ENCODE measurements around the gene RNF130. TPM values are rescaled to one million over a fixed set of nuclear protein-coding genes. Genes with fewer than 3 reads are reported as not detected.

Gene RNF130
- total and polyA plus RNA-seq, 3 donors from 2014 or later: 44.3 to 65.0 (median 56.5) TPM

DNA sequence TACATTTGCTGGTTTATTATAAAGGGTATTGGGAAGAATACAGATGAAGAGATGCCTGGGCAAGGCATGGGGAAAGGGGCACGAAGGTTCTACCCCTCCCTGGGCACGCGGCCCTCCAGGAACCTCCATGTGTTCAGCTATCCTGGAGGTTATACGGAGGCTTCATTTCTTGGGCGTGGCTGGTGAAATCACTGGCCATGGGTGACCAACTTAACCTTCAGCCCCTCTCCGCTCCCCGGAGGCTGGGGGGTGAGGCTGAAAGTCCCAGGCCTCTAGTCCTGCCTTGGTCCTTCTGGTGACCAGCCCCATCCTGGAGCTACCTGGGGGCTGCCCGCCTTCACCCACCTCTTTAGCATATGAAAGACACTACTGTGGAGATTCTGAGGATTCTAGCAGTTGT, 17.0 kb upstream of the RNF130 start:
- H3K9me3 ChIP-seq: no peaks in the 10 kb centered on the region
- no peaks in the 10 kb centered on the region for H3K27me3 ChIP-seq
- H3K4me3 ChIP-seq: no peak overlapping the region
- no peak for DNase-seq
- peaks cover 3% of the 10 kb centered on the region for H3K4me1 ChIP-seq
- no peak overlapping the region for H3K27ac ChIP-seq
- WGBS, 2 donors: 90 to 94% methylated on average over 8 of the region's 8 CpGs
- TF ChIP-seq POLR2A (IDR thresholded peaks at IDR 0.05): no peak
- intact Hi-C loops (cut with DNase I; ENCODE audit: low total_unique reads): loop anchor here (10.0 kb wide), 1 partner anchor 174 kb away; no protein-coding TSS in a partner anchor
- H3K36me3 ChIP-seq (ENCODE audit: low read depth, missing control alignments): no peaks in the 10 kb centered on the region

DNA sequence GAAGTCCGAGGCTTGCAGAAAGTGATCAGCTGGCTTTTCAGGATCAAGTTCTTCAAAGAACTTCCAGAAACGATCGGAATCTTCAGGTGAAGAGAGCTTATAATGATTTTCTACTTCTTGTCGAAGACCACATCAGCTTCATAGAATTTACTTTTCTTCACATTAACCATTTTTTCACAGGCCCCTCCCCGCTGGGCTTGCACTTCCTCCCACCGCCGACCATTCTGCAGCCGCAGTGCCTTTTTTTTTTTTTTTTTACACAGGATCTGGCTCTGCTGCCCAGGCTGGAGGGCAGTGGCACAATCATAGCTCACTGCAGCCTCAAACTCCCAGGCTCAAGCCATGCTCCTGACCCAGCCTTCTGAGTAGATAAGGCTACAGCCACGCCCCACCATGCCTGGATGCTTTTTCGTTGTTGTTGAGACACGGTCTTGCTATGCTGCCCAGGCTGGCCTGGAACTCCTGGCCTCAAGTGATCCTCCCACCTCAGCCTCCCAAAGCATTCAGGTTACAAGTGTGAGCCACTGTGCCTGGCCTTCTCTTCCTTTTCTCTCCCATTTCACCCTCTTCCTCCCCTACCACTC, 15.3 kb upstream of the RNF130 start:
- H3K9me3 ChIP-seq: no peaks in the 10 kb centered on the region
- H3K4me3 ChIP-seq: no peak overlapping the region
- peaks cover 3% of the 10 kb centered on the region for H3K4me1 ChIP-seq
- TF ChIP-seq POLR2A (IDR thresholded peaks at IDR 0.05): no peak
- TF ChIP-seq, protein P1, sequence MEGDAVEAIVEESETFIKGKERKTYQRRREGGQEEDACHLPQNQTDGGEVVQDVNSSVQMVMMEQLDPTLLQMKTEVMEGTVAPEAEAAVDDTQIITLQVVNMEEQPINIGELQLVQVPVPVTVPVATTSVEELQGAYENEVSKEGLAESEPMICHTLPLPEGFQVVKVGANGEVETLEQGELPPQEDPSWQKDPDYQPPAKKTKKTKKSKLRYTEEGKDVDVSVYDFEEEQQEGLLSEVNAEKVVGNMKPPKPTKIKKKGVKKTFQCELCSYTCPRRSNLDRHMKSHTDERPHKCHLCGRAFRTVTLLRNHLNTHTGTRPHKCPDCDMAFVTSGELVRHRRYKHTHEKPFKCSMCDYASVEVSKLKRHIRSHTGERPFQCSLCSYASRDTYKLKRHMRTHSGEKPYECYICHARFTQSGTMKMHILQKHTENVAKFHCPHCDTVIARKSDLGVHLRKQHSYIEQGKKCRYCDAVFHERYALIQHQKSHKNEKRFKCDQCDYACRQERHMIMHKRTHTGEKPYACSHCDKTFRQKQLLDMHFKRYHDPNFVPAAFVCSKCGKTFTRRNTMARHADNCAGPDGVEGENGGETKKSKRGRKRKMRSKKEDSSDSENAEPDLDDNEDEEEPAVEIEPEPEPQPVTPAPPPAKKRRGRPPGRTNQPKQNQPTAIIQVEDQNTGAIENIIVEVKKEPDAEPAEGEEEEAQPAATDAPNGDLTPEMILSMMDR (IDR thresholded peaks at IDR 0.05): no peak
- no peak overlapping the region for H3K27ac ChIP-seq
- H3K36me3 ChIP-seq (ENCODE audit: low read depth, missing control alignments): no peaks in the 10 kb centered on the region
- no peak for DNase-seq
- no peaks in the 10 kb centered on the region for H3K27me3 ChIP-seq
- WGBS, 2 donors: 88 to 93% methylated on average over 11 of the region's 11 CpGs
- intact Hi-C loops (cut with DNase I; ENCODE audit: low total_unique reads): loop anchor here (10.0 kb wide), 1 partner anchor 172 kb away; no protein-coding TSS in a partner anchor

DNA sequence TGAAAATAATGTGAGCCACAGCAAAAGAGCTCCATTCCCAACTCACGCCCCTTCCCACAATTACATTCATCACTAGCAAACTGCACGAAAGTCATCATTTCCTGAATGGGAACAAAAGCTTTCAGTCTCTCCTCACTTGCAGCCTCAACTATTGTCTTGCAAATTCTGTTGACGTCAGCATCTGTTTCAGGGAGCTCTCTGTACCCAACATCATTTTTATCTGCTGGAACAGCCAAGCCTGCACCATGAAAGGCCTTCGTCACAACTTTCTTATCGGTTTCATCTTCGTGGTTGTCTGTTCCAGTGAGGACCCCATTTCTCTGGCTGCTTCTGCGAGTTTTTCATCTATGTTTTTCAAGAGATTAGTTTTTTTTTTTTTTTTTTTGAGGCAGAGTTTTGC, 14.3 kb upstream of the RNF130 start:
- Histone ChIP-seq H3K4me3 (no peak overlapping the region), H3K27ac (no peak overlapping the region), H3K36me3 (ENCODE audit: low read depth, missing control alignments) (no peaks in the 10 kb centered on the region), H3K27me3 (no peaks in the 10 kb centered on the region), H3K9me3 (no peaks in the 10 kb centered on the region), H3K4me1 (peaks cover under 1% of the 10 kb centered on the region)
- TF ChIP-seq, protein P1 (IDR thresholded peaks at IDR 0.05): no peak
- no peak for TF ChIP-seq POLR2A (IDR thresholded peaks at IDR 0.05)
- 56 to 63% methylated on average over 7 of the region's 7 CpGs for WGBS, 2 donors
- no peak for DNase-seq
- intact Hi-C loops (cut with DNase I; ENCODE audit: low total_unique reads): loop anchor here (10.0 kb wide), 1 partner anchor 171 kb away; no protein-coding TSS in a partner anchor

DNA sequence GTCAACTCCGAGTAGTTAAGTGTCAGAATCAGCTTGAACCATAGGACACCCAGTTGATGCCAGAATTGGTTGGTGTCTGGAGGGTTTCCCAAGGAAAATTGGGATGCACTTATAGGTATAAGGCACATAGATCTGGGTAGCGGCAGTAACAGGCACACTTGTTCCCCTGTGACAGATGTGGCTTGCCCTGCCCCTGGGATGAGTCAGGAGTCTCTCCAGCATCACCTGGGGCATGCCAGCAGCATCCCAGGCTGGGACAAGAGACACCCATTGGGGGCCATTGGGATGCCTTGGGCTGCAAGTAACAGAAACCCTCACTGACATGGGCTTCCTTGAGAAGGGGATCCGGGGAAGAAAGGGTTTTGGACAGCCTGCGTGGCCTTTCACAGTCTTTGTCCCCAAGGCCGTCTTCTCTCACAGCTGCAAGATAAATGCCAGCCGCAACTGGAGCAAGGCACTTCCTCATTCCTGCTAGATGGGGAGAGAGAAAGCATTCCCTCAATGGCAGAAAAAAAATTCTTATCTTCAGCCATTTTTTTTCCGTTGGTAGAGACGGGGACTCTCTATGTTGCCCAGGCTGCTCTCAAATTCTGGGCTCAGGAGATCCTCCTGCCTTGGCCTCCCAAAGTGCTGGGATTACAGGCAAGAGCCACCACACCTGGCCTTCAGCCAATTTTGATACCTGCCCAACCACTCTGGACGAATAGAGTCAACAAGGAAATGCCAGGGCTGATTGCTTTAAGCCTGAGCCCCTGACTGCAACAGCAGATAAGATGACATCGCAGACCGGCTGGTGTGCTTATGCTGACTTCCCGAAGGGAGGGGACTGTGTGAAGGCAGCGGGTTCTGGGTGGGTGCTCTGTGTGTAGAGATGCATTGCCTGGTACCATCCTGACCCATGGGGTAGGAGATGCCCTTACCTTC, 13.3 kb upstream of the RNF130 start:
- WGBS, 2 donors: 41 to 59% methylated on average over 13 of the region's 13 CpGs
- H3K36me3 ChIP-seq (ENCODE audit: low read depth, missing control alignments): no peaks in the 10 kb centered on the region
- H3K4me1 ChIP-seq: no peaks in the 10 kb centered on the region
- H3K27ac ChIP-seq: no peak overlapping the region
- no peak overlapping the region for H3K4me3 ChIP-seq
- TF ChIP-seq, protein P1 (IDR thresholded peaks at IDR 0.05): no peak
- TF ChIP-seq POLR2A (IDR thresholded peaks at IDR 0.05): no peak
- no peaks in the 10 kb centered on the region for H3K27me3 ChIP-seq
- DNase-seq: no peak
- no peaks in the 10 kb centered on the region for H3K9me3 ChIP-seq
- intact Hi-C loops (cut with DNase I; ENCODE audit: low total_unique reads): loop anchor here (10.0 kb wide), 1 partner anchor 170 kb away; no protein-coding TSS in a partner anchor

GRCh38 chr5:180083529-180084060, 12.0 kb upstream of the RNF130 start:
- Histone ChIP-seq H3K27me3 (no peaks in the 10 kb centered on the region), H3K27ac (no peak overlapping the region), H3K36me3 (ENCODE audit: low read depth, missing control alignments) (no peaks in the 10 kb centered on the region), H3K4me3 (no peak overlapping the region), H3K9me3 (no peaks in the 10 kb centered on the region), H3K4me1 (no peaks in the 10 kb centered on the region)
- DNase-seq: no peak
- TF ChIP-seq, protein P1 (IDR thresholded peaks at IDR 0.05): no peak
- no peak for TF ChIP-seq POLR2A (IDR thresholded peaks at IDR 0.05)
- WGBS, 2 donors: 92 to 94% methylated on average over 10 of the region's 10 CpGs
- intact Hi-C loops (cut with DNase I; ENCODE audit: low total_unique reads): loop anchor here (10.0 kb wide), 1 partner anchor 169 kb away; no protein-coding TSS in a partner anchor
